ENCODE measurements around the gene PDE1A.
"Not testable (repeated sequence)": the region's sequence is repeated elsewhere in the genome, so short reads cannot be mapped to it uniquely, and the experiment has no call there.

PDE1A gene

GRCh38 chr2:182391443-182391842 lies 35.4 kb downstream of the PDE1A start:
- DNase-seq (ENCODE audit: low spot score): no peak
- no peak for TF ChIP-seq CTCF (IDR thresholded peaks at IDR 0.05; ENCODE audit: extremely low read depth, missing control alignments)

GRCh38 chr2:182386267-182386880 lies 40.5 kb downstream of the PDE1A start:
- DNase-seq (ENCODE audit: low spot score): not testable (repeated sequence)

GRCh38 chr2:182384860-182385259 lies 42.0 kb downstream of the PDE1A start:
- no peak for TF ChIP-seq CTCF (IDR thresholded peaks at IDR 0.05; ENCODE audit: extremely low read depth, missing control alignments)
- DNase-seq (ENCODE audit: low spot score): no peak

GRCh38 chr2:182381225-182381624 lies 45.6 kb downstream of the PDE1A start:
- DNase-seq (ENCODE audit: low spot score): no peak
- TF ChIP-seq CTCF (IDR thresholded peaks at IDR 0.05; ENCODE audit: extremely low read depth, missing control alignments): no peak

- no peak for TF ChIP-seq CTCF (IDR thresholded peaks at IDR 0.05; ENCODE audit: extremely low read depth, missing control alignments)
- DNase-seq (ENCODE audit: low spot score): no peak
These were observed 47.6 kb downstream of the PDE1A start for GRCh38 chr2:182379241-182379640.

GRCh38 chr2:182378759-182379158 lies 48.1 kb downstream of the PDE1A start:
- TF ChIP-seq CTCF (IDR thresholded peaks at IDR 0.05; ENCODE audit: extremely low read depth, missing control alignments): no peak
- DNase-seq (ENCODE audit: low spot score): no peak

GRCh38 chr2:182377467-182377866 lies 49.4 kb downstream of the PDE1A start:
- TF ChIP-seq CTCF (IDR thresholded peaks at IDR 0.05; ENCODE audit: extremely low read depth, missing control alignments): no peak
- no peak for DNase-seq (ENCODE audit: low spot score)

GRCh38 chr2:182375862-182376261 lies 51.0 kb downstream of the PDE1A start:
- no peak for TF ChIP-seq CTCF (IDR thresholded peaks at IDR 0.05; ENCODE audit: extremely low read depth, missing control alignments)
- no peak for DNase-seq (ENCODE audit: low spot score)
